ENCODE data around the gene RING1.

The RING1 gene

GRCh38 chr6:33241968-33242367, 33.7 kb downstream of the RING1 start:
- DNase-seq (ENCODE audit: low read depth in 2 of 2, low spot score in 1 of 2) = no peak

GRCh38 chr6:33243476-33243875, 35.2 kb downstream of the RING1 start:
- no peak for DNase-seq (ENCODE audit: low read depth in 2 of 2, low spot score in 1 of 2)

- DNase-seq (ENCODE audit: low read depth in 2 of 2, low spot score in 1 of 2) = peak; percentile 86 to 88
Observed at GRCh38 chr6:33247977-33248642, 39.8 kb downstream of the RING1 start.

- DNase-seq (ENCODE audit: low read depth in 2 of 2, low spot score in 1 of 2) = no peak
Observed at GRCh38 chr6:33248643-33248931, 40.3 kb downstream of the RING1 start.

- peak; percentile 84 to 87 for DNase-seq (ENCODE audit: low read depth in 2 of 2, low spot score in 1 of 2)
Observed at GRCh38 chr6:33248932-33249731, 40.8 kb downstream of the RING1 start.

GRCh38 chr6:33249732-33250630, 41.7 kb downstream of the RING1 start:
- DNase-seq (ENCODE audit: low read depth in 2 of 2, low spot score in 1 of 2) = no peak

- DNase-seq (ENCODE audit: low read depth in 2 of 2, low spot score in 1 of 2) = no peak
Observed at GRCh38 chr6:33250731-33251130, 42.4 kb downstream of the RING1 start.

- DNase-seq (ENCODE audit: low read depth in 2 of 2, low spot score in 1 of 2) = no peak
Observed at GRCh38 chr6:33251395-33252012, 43.2 kb downstream of the RING1 start.

- no peak for DNase-seq (ENCODE audit: low read depth in 2 of 2, low spot score in 1 of 2)
Observed at GRCh38 chr6:33252759-33253158, 44.5 kb downstream of the RING1 start.

GRCh38 chr6:33254591-33254990, 46.3 kb downstream of the RING1 start:
- DNase-seq (ENCODE audit: low read depth in 2 of 2, low spot score in 1 of 2) = no peak

GRCh38 chr6:33259032-33259431, 50.7 kb downstream of the RING1 start:
- DNase-seq (ENCODE audit: low read depth in 2 of 2, low spot score in 1 of 2) = no peak
